ENCODE data around the gene NQO2.
A peak's percentile ranks its signal among the peaks of the same experiment; 100 is the strongest.

Gene NQO2

DNA sequence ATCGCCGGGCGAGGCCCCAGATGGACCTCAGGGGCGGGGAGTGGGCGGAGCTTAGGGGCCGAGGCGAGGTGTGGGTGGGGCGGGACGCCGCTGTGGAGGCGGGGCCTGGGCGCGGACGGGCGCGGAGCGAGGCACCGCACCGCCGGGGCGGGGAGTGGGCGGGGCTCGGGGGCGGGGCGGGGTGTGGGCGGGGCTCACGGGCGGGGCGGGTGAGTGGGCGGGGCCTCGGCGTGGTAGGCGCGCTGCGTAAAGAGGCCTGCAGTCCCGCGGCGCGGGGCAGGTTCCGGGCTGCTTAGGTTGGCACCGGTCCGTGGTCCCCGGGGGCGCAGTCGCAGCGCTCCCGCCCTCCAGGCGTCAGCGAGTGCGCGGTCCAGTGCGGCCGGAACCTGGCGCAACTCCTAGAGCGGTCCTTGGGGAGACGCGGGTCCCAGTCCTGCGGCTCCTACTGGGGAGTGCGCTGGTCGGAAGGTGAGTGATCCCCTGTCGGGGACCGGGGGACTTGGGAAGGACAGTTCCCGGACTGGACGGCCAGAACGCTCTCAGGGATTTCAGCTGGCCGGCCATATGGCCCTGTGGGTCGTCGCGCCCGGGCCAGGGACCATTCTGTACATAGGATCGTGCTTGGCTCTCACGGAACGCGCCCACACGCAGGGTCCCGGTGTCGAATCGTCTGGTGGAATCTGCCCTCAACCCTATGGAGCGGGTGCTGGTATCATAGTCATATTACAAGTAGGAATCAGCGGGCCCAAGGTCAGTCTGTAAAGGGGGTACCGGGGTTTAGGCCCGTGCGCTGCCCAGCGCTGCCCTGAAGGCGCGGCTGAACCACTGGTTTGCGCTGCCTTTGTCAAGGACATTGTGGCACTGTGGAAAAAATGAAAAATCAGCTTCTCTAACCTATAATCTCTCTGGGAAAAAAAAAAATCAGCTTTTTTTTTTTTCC, at the start of gene NQO2:
Gene NQO2, plus strand, starts transcription at position 277 of the 940 bp plus-strand sequence. CDS start 6,659 bp downstream, outside the sequence.
- DNase-seq: peak; percentile 33

GRCh38 chr6:2950713-2951112, 49.0 kb upstream of the NQO2 start:
- no peak for DNase-seq

DNA sequence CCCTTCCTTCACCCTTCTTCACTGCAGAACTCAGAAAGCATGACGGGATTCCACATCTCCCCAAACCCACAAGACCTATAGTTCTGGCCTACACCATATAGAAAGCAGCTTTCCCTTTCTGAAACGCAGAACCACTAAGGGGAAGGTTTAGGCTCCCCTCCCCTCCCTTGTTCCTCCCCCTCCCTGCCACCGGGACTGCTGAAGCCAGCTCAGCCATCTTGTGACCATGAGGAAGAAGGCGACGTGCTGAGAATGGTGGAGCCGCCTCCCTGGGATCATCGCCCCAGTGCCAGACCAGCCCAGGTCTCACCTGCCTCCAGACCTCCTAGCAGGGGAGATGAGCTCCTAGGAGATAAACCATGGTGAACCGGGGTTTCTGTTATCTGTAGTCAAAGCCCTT, 48.0 kb upstream of the NQO2 start:
- no peak for DNase-seq

- no peak for DNase-seq
Observed at GRCh38 chr6:2952557-2953095, 47.1 kb upstream of the NQO2 start.

DNA sequence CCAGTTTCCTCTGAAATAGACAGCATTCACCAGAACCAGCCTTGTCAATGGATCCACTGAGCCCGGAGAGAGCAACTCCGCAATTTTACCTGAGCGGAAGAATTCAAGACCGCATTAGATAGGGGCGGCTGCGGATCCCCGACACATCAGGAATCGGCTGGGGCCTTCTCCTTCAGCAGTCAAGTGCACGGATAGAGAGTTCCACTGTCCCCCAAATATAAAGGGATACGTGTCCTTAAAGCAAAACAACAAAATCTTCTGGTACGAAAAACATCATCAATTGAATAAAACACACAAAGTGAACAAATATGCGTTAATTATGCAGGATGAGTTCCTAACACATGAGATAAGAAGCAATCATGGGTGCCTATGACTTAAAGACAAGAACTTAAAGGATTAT, 46.6 kb upstream of the NQO2 start:
- DNase-seq: no peak

DNA sequence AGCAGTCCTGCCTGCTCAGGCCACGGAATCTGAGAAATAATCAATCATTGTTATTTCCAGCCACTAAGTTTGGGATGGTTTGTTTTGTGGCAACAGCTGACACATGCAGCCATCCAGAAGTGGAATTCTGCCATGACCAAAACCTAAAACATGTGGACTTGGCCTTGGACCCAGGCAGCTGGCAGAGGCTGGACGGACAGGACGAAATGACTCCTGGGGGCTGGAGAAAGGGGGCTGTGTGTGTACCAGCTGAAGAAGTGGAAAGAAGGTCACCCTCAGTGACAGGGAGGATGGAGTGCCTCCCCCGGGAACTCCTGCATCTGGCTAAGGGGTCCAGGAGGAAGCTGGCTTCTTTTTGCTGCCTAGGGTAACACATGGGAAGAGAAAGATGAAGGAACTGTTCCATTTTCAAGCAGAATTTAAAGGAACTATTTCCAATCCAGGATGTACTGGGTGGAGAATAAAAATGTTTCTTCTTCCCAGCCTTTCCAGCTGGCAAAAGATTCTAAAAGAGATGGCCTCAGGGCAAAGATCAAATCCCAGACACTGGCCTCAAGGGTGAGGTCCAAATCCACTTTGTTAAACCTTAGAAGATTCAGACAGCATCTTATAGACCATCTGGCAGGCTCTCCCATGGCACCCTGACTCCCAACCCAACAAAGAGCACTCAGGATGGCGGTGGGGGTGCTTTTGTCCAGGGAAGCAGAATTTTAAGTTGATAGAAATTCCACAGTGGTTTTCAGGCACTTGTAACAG, 42.6 kb upstream of the NQO2 start:
- DNase-seq: no peak

- DNase-seq: no peak
Observed at GRCh38 chr6:2957696-2958330, 41.9 kb upstream of the NQO2 start.

GRCh38 chr6:2958331-2958711, 41.4 kb upstream of the NQO2 start:
- DNase-seq: no peak

DNA sequence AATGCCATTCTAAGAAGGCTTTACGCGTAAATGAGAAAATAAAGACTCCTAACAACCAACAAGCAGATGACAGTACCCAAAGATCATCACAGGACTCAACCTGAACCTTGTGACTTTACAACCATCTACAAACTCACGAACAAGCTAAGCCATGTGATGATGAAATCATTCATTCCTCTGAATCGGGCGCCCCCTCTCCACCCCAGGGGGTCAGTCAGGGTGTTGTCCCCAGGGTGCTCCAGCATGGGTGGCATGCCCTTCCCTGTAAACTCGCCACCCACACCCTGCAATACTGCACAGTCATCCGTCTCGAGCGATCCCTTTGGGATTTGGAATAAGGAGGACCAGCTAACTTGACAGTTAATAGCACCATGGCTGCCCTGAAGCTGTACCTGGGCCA, 40.9 kb upstream of the NQO2 start:
- DNase-seq: no peak

DNA sequence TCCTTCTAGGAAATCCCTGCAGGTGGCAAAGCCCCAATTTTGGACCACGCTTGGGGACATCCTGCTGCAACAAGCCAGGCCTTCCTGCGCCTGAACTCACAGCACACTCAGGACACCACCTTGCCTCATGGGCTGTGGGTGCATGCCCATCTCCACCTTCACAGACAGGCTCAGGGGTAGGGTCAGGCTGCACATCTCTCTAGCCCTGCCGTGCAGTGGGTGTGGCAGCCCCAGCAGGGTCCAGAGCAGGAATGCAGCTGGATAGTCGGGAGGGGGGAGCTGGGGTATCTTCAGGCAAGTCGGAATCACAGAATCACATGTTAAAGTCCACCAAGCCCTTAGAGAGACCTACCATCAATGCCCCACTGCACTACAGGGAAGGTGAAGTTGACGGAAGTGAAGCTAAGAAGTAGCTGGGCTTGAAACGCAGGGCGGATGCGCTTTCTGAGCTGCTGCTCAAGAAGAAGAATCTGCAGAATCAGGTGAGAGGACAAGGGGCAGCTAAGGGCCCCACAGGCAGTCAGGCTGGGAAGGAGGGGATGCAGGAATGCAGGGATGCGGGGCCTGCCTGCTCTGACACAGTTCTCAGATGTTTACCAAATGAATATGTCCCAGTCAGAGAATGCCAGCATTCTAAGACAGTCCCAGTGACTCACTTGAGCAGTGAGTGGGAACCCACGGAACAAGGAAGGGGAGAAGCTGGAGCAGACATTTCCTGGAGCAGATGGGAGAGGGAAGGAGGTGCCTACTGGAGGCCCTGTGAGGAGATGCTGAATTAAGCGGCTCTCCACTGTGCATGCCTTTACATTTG, 39.6 kb upstream of the NQO2 start:
- DNase-seq: no peak

DNA sequence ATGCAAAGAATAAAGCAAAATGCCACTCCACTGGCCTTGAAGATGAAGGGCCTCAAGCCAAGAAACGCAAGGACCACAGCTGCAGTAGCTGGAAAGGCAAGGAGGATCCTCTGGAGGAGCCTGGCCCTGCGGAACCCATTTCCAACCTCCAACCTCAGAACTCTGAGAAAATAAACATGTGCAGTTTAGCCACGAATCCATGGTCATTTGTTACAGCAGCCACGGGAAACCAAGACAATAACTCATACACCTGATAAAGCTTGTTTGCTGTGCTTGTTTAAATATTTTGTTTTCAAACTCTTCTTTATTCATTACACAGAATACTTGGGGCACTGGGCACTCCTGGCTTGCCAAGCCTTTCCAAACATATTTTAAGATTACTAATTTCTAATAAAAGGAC, 38.8 kb upstream of the NQO2 start:
- no peak for DNase-seq

GRCh38 chr6:2961506-2961905, 38.2 kb upstream of the NQO2 start:
- no peak for DNase-seq

DNA sequence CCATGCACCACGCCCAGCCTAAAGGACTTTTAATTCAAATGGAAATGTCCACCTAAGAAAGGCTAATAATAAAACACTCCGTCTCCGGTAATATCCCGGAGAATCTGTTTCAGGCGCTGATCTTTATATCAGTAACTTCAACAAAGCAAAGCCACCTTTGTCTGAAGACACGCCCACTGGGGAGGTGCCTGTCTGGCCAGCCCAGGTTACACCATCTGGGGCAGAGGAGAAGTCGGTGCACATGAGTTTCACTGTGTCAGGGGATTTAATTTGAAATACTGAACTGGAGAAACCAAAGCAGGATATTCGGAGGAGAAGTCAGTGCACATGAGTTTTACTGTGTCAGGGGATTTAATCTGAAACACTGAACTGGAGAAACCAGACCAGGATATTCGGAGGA, 37.7 kb upstream of the NQO2 start:
- no peak for DNase-seq

GRCh38 chr6:2962636-2963035, 37.1 kb upstream of the NQO2 start:
- DNase-seq: no peak

- no peak for DNase-seq
Observed at GRCh38 chr6:2963756-2964155, 35.9 kb upstream of the NQO2 start.

DNA sequence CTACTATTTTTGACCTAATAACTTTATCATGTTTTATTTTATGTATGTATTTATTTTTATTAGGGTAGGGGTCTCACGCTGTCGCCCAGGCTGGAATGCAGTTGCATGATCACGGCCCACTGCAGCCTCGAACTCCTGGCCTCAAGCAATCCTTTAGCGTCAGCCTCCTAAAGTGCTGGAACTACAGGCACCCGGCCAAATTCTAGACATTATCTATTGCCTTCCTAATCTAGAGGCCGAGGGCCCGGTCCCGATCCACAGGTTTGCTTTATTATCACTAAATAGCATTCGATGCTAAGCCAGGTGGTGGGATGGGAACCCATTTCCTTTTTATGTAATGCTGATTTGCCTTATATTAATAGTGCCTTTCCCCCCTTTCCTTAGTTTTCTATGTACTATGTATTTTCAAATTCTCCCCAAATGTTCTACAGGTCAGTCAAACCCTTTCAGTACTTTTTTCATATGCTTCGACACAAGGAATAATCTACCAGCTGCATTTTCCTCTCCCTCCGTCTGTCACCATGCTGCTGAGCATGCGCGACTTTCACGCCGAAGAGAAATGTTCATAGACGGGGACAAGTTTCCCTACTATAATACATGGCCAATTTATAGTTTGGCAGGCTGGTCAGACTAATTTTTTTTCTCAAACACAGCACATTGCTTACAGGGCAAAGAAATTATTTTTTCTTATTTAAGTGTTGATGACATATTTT, 34.7 kb upstream of the NQO2 start:
- DNase-seq: no peak

- no peak for DNase-seq
Observed at GRCh38 chr6:2966347-2966746, 33.3 kb upstream of the NQO2 start.

DNA sequence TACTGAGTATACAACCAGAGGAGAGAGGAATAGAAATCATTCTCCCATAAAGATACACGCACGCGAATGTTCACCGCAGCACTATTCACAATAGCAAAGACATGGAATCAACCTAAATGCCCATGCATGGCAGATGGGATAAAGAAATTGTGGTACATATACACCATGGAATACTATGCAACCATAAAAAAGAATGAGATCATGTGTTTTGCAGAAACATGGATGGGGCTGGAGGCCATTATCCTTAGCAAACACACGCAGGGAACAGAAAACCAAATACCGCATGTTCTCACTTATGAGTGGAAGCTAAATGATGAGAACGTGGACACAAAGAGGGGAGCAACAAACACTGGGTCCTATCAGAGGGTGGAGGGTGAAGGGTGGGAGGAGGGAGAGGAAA, 31.8 kb upstream of the NQO2 start:
- no peak for DNase-seq

GRCh38 chr6:2968600-2969135, 31.0 kb upstream of the NQO2 start:
- no peak for DNase-seq

GRCh38 chr6:2969549-2969948, 30.1 kb upstream of the NQO2 start:
- DNase-seq: no peak

DNA sequence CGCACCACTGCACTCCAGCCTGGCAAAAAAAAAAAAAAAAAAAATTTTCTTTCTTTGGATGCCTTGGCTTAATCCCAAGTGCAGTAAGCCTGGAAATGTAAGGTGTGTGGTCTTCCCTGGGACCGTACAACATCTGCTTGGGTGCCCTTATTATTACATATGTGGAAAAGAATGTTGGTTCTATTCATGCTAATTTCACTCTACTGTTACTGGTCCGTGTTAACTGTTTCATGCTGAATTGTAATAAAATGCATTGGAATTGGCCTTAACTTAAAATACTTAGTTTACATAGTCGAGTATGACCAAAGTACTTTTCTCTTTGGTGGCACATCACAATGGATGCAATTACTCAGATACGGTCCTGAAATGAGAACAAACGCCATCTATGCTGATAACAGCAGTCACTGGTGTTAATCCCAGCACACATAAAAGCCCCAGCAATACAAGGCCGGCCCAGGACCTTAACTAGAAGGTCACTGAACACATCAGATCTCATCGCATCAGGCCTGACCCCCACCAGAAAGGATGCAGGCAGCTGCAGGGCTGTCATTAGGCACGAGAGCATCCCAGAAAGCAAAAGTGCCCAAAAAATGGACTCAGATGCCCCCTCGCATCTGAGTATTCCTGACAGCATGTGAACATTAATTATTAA, 29.5 kb upstream of the NQO2 start:
- DNase-seq: no peak

Measured in DMS79 treated with DMSO at 0.1 percent for 48 hours (cell line).